K562 (cell line): ENCODE data around the gene DZIP1. TPM values are rescaled to one million over a fixed set of nuclear protein-coding genes. Genes with fewer than 3 reads are reported as not detected.

ENCODE experiments used
- ELF1 ChIP-seq: fragments of 200-800 bp; sonication (Bioruptor generic); IDR thresholded peaks from 2 replicates; pipeline ENCODE4 v1.6.1; 2016; ENCODE audit warnings: missing genetic modification characterization, missing compliant biosample characterization
- KAT2B ChIP-seq: IDR thresholded peaks from one replicate; pipeline ENCODE4 v1.6.1; 2012; ENCODE audit warnings: low read depth, mild to moderate bottlenecking, control low read depth, inconsistent platforms, low read length, moderate library complexity
- MGA ChIP-seq: fragments of 450-650 bp; IDR thresholded peaks from 2 replicates; pipeline ENCODE4 v1.6.1; 2016; ENCODE audit warnings: mild to moderate bottlenecking, moderate library complexity
- MYBL2 ChIP-seq, 2 experiments: fragments of 450-650 bp in 1 of 2; sonication (generic) in 1 of 2; formaldehyde crosslinking in 1 of 2; IDR thresholded peaks; 2 replicates each; pipeline versions ENCODE4 v1.6.1 to v1.8.1; 2017 to 2022; ENCODE audit warnings: borderline replicate concordance in 1 of 2, inconsistent platforms in 1 of 2, low read depth in 1 of 2, mild to moderate bottlenecking in 1 of 2, missing genetic modification reagents in 1 of 2, moderate library complexity in 1 of 2
- TBL1XR1 ChIP-seq, 2 experiments: IDR thresholded peaks; 2 replicates each; pipeline ENCODE4 v1.6.1; 2012; ENCODE audit warnings: improper control_type of control experiment in 2 of 2, low read length in 2 of 2, mild to moderate bottlenecking in 1 of 2
- TBP ChIP-seq: optimal IDR thresholded peaks from 2 replicates; pipeline ENCODE3; 2011; ENCODE audit warnings: low read depth, low read length, improper control_type of control experiment
- ZNF655 ChIP-seq: fragments of 250-450 bp; sonication (Bioruptor Pico); IDR thresholded peaks from 2 replicates; pipeline ENCODE4 v1.5.0; 2021
- polyA plus RNA-seq, 8 experiments: library from polyadenylated mRNA; depleted of rRNA in 4 of 8; stranded (reverse) in 5 of 8; unstranded in 3 of 8; fragments of >200 nt; fragmentation: Nextera tagmentation in 2 of 8; fragmentation: Illumina TruSeq in 1 of 8; extraction: Ambion mirVana in 2 of 8; extraction: Trizol in 1 of 8; gene quantifications; 2 replicates each; pipeline versions ENCODE4 v1.2.1 to v1.2.3, GENCODE V29; 2011 to 2014; ENCODE audit warnings: inconsistent platforms in 1 of 8, missing spikeins in 1 of 8
- total RNA-seq, 7 experiments: library from RNA; depleted of rRNA in 6 of 7; stranded (reverse); fragments of >200 nt in 6 of 7; fragmentation: Illumina TruSeq in 2 of 7; extraction: Trizol in 2 of 7; gene quantifications; 2 replicates each; pipeline versions ENCODE4 v1.2.1 to v1.2.3, GENCODE V29; 2011 to 2021; ENCODE audit warnings: low replicate concordance in 1 of 7
- TF ChIP-seq, protein P1 (sequence below): fragments of 450-650 bp; IDR thresholded peaks from 2 replicates; pipeline ENCODE4 v1.7.0; 2016; ENCODE audit warnings: borderline replicate concordance

The DZIP1 gene
- total and polyA plus RNA-seq, 9 of the 15 experiments (the other 6 are each of a cell fraction or from before 2014, with no cell fraction given): 0.07 TPM; not detected in 8

GRCh38 chr13:95547531-95548167 is 96.9 kb downstream of the DZIP1 start (continued):
- no peak for TF ChIP-seq MGA
- no peak for TF ChIP-seq TBL1XR1 (IDR thresholded peaks at IDR 0.05; ENCODE audit: low read length in 2 of 2)
- TF ChIP-seq ELF1 (tag): no peak
- TF ChIP-seq TBP: no peak
- no peak for TF ChIP-seq KAT2B
- no peak for TF ChIP-seq MYBL2 (IDR thresholded peaks at IDR 0.05; ENCODE audit: low read depth)
- no peak for TF ChIP-seq MYBL2 (CRISPR knock-in tag; IDR thresholded peaks at IDR 0.05; ENCODE audit: borderline replicate concordance)
- TF ChIP-seq, protein P1, sequence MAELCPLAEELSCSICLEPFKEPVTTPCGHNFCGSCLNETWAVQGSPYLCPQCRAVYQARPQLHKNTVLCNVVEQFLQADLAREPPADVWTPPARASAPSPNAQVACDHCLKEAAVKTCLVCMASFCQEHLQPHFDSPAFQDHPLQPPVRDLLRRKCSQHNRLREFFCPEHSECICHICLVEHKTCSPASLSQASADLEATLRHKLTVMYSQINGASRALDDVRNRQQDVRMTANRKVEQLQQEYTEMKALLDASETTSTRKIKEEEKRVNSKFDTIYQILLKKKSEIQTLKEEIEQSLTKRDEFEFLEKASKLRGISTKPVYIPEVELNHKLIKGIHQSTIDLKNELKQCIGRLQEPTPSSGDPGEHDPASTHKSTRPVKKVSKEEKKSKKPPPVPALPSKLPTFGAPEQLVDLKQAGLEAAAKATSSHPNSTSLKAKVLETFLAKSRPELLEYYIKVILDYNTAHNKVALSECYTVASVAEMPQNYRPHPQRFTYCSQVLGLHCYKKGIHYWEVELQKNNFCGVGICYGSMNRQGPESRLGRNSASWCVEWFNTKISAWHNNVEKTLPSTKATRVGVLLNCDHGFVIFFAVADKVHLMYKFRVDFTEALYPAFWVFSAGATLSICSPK: no peak
- no peak for TF ChIP-seq ZNF655
